Keratinocyte (primary cell): Measurements from ENCODE around the gene MT1B. TPM values are rescaled to one million over a fixed set of nuclear protein-coding genes. Genes with fewer than 3 reads are reported as not detected.

ENCODE experiments used
- DNase-seq: peaks from one replicate; pipeline ENCODE4 v3.0.0-alpha.2; 2011; ENCODE audit warnings: low read depth, missing footprints, low spot score
- FAIRE-seq: peaks from 2 replicates; lab custom pipeline; 2011; peaks lifted over from hg19 to GRCh38; lab: Jason Lieb, UNC
- H2AFZ ChIP-seq: 2 replicates; pipeline ENCODE4 v1.6.0; 2012; ENCODE audit warnings: low read length, control low read depth, inconsistent platforms; ENCODE audit not compliant: control insufficient read depth
- H3K27ac ChIP-seq: 2 replicates; pipeline ENCODE4 v1.5.1; 2011; ENCODE audit warnings: low read length; ENCODE audit not compliant: control insufficient read depth, insufficient read depth
- H3K27me3 ChIP-seq: 3 replicates; pipeline ENCODE4 v1.6.0; 2011; ENCODE audit warnings: low read length; ENCODE audit not compliant: control insufficient read depth, insufficient read depth; ENCODE audit errors: extremely low read depth
- H3K36me3 ChIP-seq, 2 experiments: 2 replicates in 1 of 2; 3 replicates in 1 of 2; pipeline ENCODE4 v1.5.1; 2011; ENCODE audit warnings: low read length in 2 of 2, mild to moderate bottlenecking in 1 of 2; ENCODE audit not compliant: control insufficient read depth in 2 of 2, insufficient read depth in 2 of 2; ENCODE audit errors: extremely low read depth in 1 of 2
- H3K4me1 ChIP-seq: 3 replicates; pipeline ENCODE4 v1.5.1; 2011; ENCODE audit warnings: low read length; ENCODE audit not compliant: control insufficient read depth, insufficient read depth; ENCODE audit errors: extremely low read depth
- H3K4me2 ChIP-seq: 3 replicates; pipeline ENCODE4 v1.6.0; 2011; ENCODE audit warnings: low read depth, low read length; ENCODE audit not compliant: control insufficient read depth, insufficient read depth; ENCODE audit errors: extremely low read depth
- H3K4me3 ChIP-seq, 3 experiments: fragments of 200-600 bp in 1 of 3; sonication (generic) in 1 of 3; 2 replicates in 2 of 3; 3 replicates in 1 of 3; pipeline ENCODE4 v1.5.1; 2011 to 2016; ENCODE audit warnings: low read length in 3 of 3, mild to moderate bottlenecking in 3 of 3, control low read depth in 2 of 3, inconsistent platforms in 1 of 3, low read depth in 1 of 3, mixed read lengths in 1 of 3, mixed run types in 1 of 3, moderate library complexity in 1 of 3; ENCODE audit not compliant: control insufficient read depth in 2 of 3, insufficient read depth in 2 of 3; ENCODE audit errors: extremely low read depth in 1 of 3
- H3K79me2 ChIP-seq: 2 replicates; pipeline ENCODE4 v1.6.0; 2012; ENCODE audit warnings: low read length; ENCODE audit not compliant: control insufficient read depth, insufficient read depth
- H3K9ac ChIP-seq: 3 replicates; pipeline ENCODE4 v1.6.0; 2011; ENCODE audit warnings: low read length; ENCODE audit not compliant: control insufficient read depth, insufficient read depth; ENCODE audit errors: extremely low read depth
- H3K9me1 ChIP-seq: 3 replicates; pipeline ENCODE4 v1.6.0; 2011; ENCODE audit warnings: low read length; ENCODE audit not compliant: control insufficient read depth, insufficient read depth; ENCODE audit errors: extremely low read depth
- H3K9me3 ChIP-seq: 2 replicates; pipeline ENCODE4 v1.5.1; 2012; ENCODE audit warnings: low read depth, low read length; ENCODE audit not compliant: control insufficient read depth
- H4K20me1 ChIP-seq: 3 replicates; pipeline ENCODE4 v1.6.0; 2011; ENCODE audit warnings: low read length; ENCODE audit not compliant: control insufficient read depth, insufficient read depth; ENCODE audit errors: extremely low read depth
- EZH2 ChIP-seq: IDR thresholded peaks from one replicate; pipeline ENCODE4 v1.6.1; 2012; ENCODE audit warnings: inconsistent platforms, mild to moderate bottlenecking, low read length, moderate library complexity
- dilution Hi-C: fragments of 300-500 bp; cut with MboI; formaldehyde crosslinking; loops from one replicate; pipeline ENCODE4 v1.7.0; 2020; ENCODE audit warnings: low sequenced_read_pairs; ENCODE audit not compliant: extremely low pct_ligation_motif_present
- polyA plus RNA-seq, 5 experiments: library from polyadenylated mRNA; depleted of rRNA in 3 of 5; stranded (reverse) in 3 of 5; stranded (forward) in 1 of 5; unstranded in 1 of 5; fragments of >200 nt; gene quantifications; 1 replicate in 1 of 5; 2 replicates in 3 of 5; 3 replicates in 1 of 5; pipeline versions ENCODE4 v1.2.1 to v1.2.3, GENCODE V29; 2011 to 2012; ENCODE audit warnings: missing spikeins in 2 of 5, low read depth in 1 of 5, low replicate concordance in 1 of 5
- TF ChIP-seq, protein P1 (sequence below), 3 experiments: IDR thresholded peaks in 1 of 3; conservative IDR thresholded peaks in 1 of 3; optimal IDR thresholded peaks in 1 of 3; 2 replicates in 2 of 3; 3 replicates in 1 of 3; pipeline versions ENCODE3 to v1.5.1; 2011; ENCODE audit warnings: low read length in 3 of 3, mild to moderate bottlenecking in 3 of 3, moderate library complexity in 2 of 3, control low read depth in 1 of 3, inconsistent platforms in 1 of 3; ENCODE audit not compliant: insufficient read depth in 2 of 3; ENCODE audit errors: extremely low read depth in 1 of 3

The MT1B gene
- polyA plus RNA-seq, 1 donor (not counting 4 experiments of a cell fraction or from before 2014, with no cell fraction given): not detected

DNA sequence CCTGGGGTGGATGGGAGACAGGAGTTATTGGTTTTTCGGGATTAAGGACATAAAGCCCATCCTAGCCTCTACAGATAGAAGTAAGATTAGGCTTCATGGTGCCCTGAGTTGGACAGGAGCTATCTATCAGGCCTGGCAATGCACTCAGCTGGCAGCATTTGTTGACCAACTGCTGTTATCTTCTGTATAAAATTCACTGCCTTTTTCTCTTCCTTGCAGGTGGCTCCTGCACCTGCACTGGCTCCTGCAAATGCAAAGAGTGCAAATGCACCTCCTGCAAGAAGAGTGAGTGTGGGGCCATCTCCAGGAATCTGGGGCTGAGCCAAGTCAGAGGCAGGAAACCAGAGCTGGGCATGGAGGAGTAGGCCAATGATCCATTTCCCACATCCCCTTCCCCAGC is 12.6 kb upstream of the MT1B start:
- no peak for TF ChIP-seq EZH2
- TF ChIP-seq, protein P1, sequence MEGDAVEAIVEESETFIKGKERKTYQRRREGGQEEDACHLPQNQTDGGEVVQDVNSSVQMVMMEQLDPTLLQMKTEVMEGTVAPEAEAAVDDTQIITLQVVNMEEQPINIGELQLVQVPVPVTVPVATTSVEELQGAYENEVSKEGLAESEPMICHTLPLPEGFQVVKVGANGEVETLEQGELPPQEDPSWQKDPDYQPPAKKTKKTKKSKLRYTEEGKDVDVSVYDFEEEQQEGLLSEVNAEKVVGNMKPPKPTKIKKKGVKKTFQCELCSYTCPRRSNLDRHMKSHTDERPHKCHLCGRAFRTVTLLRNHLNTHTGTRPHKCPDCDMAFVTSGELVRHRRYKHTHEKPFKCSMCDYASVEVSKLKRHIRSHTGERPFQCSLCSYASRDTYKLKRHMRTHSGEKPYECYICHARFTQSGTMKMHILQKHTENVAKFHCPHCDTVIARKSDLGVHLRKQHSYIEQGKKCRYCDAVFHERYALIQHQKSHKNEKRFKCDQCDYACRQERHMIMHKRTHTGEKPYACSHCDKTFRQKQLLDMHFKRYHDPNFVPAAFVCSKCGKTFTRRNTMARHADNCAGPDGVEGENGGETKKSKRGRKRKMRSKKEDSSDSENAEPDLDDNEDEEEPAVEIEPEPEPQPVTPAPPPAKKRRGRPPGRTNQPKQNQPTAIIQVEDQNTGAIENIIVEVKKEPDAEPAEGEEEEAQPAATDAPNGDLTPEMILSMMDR (optimal IDR thresholded peaks at IDR 0.05 in 1 of 3, IDR thresholded peaks at IDR 0.05 in 1 of 3, conservative IDR thresholded peaks at IDR 0.05 in 1 of 3; ENCODE audit: extremely low read depth in 1 of 3, insufficient read depth in 2 of 3, low read length in 3 of 3): no peak
- no peaks in the 10 kb centered on the region for H3K9me3 ChIP-seq
- dilution Hi-C loops: no loop called here
- peaks cover 42% of the 10 kb centered on the region for H3K27me3 ChIP-seq
- no peak overlapping the region for H3K4me2 ChIP-seq
- no peak overlapping the region for H3K9ac ChIP-seq
- no peaks in the 10 kb centered on the region for H4K20me1 ChIP-seq
- H3K27ac ChIP-seq: no peak overlapping the region
- peaks cover 4% of the 10 kb centered on the region for H3K4me1 ChIP-seq
- FAIRE-seq (no peak), DNase-seq (no peak)
- H2AFZ ChIP-seq: no peak overlapping the region
- H3K9me1 ChIP-seq: no peaks in the 10 kb centered on the region
- H3K4me3 ChIP-seq: no peak overlapping the region
- H3K36me3 ChIP-seq: no peaks in the 10 kb centered on the region
- no peaks in the 10 kb centered on the region for H3K79me2 ChIP-seq

- no peaks in the 10 kb centered on the region for H3K79me2 ChIP-seq
- peaks cover 4% of the 10 kb centered on the region for H3K4me1 ChIP-seq
- H2AFZ ChIP-seq: no peak overlapping the region
- H3K4me3 ChIP-seq: no peak overlapping the region
- TF ChIP-seq, protein P1 (optimal IDR thresholded peaks at IDR 0.05 in 1 of 3, IDR thresholded peaks at IDR 0.05 in 1 of 3, conservative IDR thresholded peaks at IDR 0.05 in 1 of 3; ENCODE audit: extremely low read depth in 1 of 3, insufficient read depth in 2 of 3, low read length in 3 of 3): no peak
- TF ChIP-seq EZH2: no peak
- H3K9me3 ChIP-seq: no peaks in the 10 kb centered on the region
- no peak overlapping the region for H3K9ac ChIP-seq
- H3K9me1 ChIP-seq: no peaks in the 10 kb centered on the region
- no peak overlapping the region for H3K4me2 ChIP-seq
- H3K36me3 ChIP-seq: no peaks in the 10 kb centered on the region
- no peak overlapping the region for H3K27ac ChIP-seq
- peaks cover 36% of the 10 kb centered on the region for H3K27me3 ChIP-seq
- dilution Hi-C loops: no loop called here
- FAIRE-seq: no peak
- no peaks in the 10 kb centered on the region for H4K20me1 ChIP-seq
- DNase-seq: no peak
Observed at GRCh38 chr16:56640076-56640475, 11.6 kb upstream of the MT1B start.
